GM12892 (cell line): ENCODE measurements around the gene TNFRSF6B.

Source experiments
- POLR2A ChIP-seq: IDR thresholded peaks from 2 replicates; pipeline ENCODE4 v1.6.1; 2011; ENCODE audit warnings: low read depth, low read length, control low read depth
- POLR2AphosphoS5 ChIP-seq: IDR thresholded peaks from 2 replicates; pipeline ENCODE4 v1.6.1; 2011; ENCODE audit warnings: low read depth, low read length, control low read depth
- TAF1 ChIP-seq: IDR thresholded peaks from 2 replicates; pipeline ENCODE4 v1.6.1; 2011; ENCODE audit warnings: low read depth, mild to moderate bottlenecking, control low read depth, low read length, borderline replicate concordance

DNA sequence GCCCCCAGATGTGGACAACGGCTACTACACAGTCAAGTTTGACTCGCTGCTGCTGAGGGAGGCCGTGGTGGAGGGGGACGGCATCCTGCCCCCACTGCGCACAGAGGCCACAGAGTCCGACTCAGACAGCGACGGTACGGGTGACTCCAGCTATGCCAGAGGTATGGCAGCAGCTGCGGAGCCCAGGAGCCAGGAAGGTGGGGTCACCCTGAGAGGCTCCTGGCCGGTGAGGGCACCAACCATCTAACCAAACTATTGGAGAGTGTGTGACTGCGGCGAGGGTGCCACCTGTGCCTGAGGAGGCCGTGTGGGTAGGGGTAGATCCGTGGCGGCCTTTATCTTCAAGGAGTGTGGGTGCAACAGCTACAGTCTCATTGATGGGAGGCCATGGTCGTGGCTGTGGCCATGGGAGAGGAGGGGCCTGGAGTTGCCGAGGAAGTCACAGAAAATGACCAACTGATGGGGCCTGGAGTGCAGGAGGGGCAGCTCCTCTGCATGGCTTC lies 37.2 kb downstream of the TNFRSF6B start:
- TF ChIP-seq TAF1, result no peak
- TF ChIP-seq POLR2A, result no peak
- TF ChIP-seq POLR2AphosphoS5, result no peak
